Measurements from ENCODE around the gene OLFM3. TPM values are rescaled to one million over a fixed set of nuclear protein-coding genes. Genes with fewer than 3 reads are reported as not detected.

The OLFM3 gene
- total RNA-seq, 4 donors from 2014 or later, result not detected

DNA sequence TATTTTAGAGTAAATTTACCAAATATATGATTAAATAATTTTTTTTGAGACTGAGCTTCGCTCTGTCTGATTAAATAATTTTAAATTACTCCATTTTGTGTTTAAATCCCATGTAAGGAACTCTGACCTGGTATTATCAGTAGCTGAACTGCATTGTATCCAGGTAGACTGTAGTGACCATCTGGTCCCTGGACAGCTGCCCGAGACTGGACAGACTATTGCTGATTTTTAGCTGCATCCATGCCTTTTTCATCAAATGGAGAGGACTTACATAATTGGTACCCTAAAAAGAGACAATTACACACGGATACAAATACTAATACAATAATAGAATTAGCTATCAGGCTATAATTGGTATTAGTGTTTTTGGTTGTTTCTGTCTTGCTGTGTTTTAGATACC, 20.6 kb downstream of the OLFM3 start:
- TF ChIP-seq, protein P1, sequence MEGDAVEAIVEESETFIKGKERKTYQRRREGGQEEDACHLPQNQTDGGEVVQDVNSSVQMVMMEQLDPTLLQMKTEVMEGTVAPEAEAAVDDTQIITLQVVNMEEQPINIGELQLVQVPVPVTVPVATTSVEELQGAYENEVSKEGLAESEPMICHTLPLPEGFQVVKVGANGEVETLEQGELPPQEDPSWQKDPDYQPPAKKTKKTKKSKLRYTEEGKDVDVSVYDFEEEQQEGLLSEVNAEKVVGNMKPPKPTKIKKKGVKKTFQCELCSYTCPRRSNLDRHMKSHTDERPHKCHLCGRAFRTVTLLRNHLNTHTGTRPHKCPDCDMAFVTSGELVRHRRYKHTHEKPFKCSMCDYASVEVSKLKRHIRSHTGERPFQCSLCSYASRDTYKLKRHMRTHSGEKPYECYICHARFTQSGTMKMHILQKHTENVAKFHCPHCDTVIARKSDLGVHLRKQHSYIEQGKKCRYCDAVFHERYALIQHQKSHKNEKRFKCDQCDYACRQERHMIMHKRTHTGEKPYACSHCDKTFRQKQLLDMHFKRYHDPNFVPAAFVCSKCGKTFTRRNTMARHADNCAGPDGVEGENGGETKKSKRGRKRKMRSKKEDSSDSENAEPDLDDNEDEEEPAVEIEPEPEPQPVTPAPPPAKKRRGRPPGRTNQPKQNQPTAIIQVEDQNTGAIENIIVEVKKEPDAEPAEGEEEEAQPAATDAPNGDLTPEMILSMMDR (IDR thresholded peaks at IDR 0.05), result no peak
- TF ChIP-seq POLR2A (IDR thresholded peaks at IDR 0.05), result no peak
- intact Hi-C loops (cut with DNase I; ENCODE audit: low total_unique reads), result no loop called here
- H3K4me3 ChIP-seq (ENCODE audit: low read depth, poor library complexity, severe bottlenecking), result no peak overlapping the region
- WGBS, 2 donors, result 70 to 71% methylated on average over 3 of the region's 3 CpGs
- no peak for DNase-seq (ENCODE audit: low spot score in 2 of 2)

DNA sequence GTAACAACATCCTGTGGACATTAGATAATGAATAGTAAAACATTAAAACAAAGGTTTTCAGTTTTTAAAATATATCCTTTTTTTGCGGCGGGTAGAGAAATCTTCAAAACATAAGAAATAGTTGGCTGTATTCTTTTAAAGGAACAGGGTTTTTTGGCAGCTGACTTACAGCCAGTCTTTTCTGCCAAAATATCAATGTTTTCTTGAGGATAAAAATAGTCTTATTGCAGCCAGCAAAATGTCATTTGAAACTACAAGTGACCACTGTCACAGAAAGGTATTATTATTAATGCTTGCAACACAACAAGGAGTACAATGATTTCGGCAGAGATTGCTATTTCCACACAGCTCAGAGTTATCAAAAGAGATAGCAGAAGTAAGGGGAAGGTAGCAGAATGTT, 21.4 kb downstream of the OLFM3 start:
- H3K4me3 ChIP-seq (ENCODE audit: low read depth, poor library complexity, severe bottlenecking), result no peak overlapping the region
- WGBS, 2 donors, result 76% methylated on average over 3 of the region's 3 CpGs
- DNase-seq (ENCODE audit: low spot score in 2 of 2), result no peak
- intact Hi-C loops (cut with DNase I; ENCODE audit: low total_unique reads), result no loop called here
- TF ChIP-seq POLR2A (IDR thresholded peaks at IDR 0.05), result no peak
- TF ChIP-seq, protein P1 (IDR thresholded peaks at IDR 0.05), result no peak

DNA sequence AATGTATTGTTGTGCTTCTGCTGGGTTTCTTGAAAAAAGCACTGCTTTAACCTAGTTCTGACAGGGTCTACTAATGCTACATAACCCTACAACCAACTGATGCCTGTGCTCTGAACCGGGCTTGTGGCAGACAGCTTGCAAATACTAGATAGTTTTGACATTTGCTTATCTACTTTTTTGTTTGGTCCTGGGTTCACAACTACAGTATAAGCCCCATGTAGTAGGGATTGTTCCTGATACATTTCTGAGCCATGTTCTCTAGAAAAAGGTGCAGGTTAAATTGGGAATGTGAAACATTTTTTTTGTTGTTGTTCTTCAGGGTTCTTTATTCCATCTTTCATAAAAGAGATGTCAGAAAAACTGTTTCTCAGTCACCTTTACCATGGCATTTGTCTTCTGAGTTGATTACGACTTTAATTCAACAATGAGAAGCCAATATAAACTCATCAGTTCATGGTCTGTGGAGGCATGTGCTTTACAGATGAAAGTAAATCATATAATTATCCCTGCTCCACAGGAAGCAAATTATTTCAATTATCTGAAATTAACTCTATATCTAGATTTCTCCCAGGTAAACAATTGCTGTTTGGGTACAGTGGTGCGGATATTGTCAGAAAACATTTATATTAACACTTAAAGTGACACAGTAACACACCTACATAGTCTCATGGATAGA, 22.0 kb downstream of the OLFM3 start:
- no peak overlapping the region for H3K4me3 ChIP-seq (ENCODE audit: low read depth, poor library complexity, severe bottlenecking)
- 73 to 81% methylated on average over 3 of the region's 3 CpGs for WGBS, 2 donors
- no peak for TF ChIP-seq POLR2A (IDR thresholded peaks at IDR 0.05)
- TF ChIP-seq, protein P1 (IDR thresholded peaks at IDR 0.05), result no peak
- intact Hi-C loops (cut with DNase I; ENCODE audit: low total_unique reads), result no loop called here
- DNase-seq (ENCODE audit: low spot score in 2 of 2), result no peak

DNA sequence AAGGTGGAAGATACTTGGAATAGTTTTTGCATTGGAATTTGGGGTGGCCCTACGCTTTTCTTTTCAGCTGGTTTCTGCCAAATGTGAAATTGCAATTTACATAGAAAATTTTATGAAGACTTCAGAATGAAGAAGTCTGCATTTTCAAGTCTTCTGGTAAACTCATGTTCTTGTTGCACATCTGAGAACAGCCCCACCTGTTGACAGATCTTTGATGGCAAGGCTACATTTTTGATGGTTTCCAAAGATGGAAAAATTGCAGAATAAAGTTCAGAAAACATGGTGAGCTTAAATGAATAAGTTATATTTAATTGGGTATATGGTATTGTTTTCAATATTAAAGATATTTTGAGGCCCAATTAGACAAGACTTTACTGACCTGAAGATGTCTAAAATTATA, 25.4 kb downstream of the OLFM3 start:
- no peak for DNase-seq (ENCODE audit: low spot score in 2 of 2)
- H3K4me3 ChIP-seq (ENCODE audit: low read depth, poor library complexity, severe bottlenecking), result no peak overlapping the region
- TF ChIP-seq, protein P1 (IDR thresholded peaks at IDR 0.05), result no peak
- no peak for TF ChIP-seq POLR2A (IDR thresholded peaks at IDR 0.05)
- intact Hi-C loops (cut with DNase I; ENCODE audit: low total_unique reads), result no loop called here
- WGBS, 2 donors, result 73 to 78% methylated on average over 1 of the region's 1 CpG

- intact Hi-C loops (cut with DNase I; ENCODE audit: low total_unique reads), result no loop called here
- 71 to 78% methylated on average over 4 of the region's 4 CpGs for WGBS, 2 donors
- TF ChIP-seq, protein P1 (IDR thresholded peaks at IDR 0.05), result no peak
- no peak for TF ChIP-seq POLR2A (IDR thresholded peaks at IDR 0.05)
- no peak overlapping the region for H3K4me3 ChIP-seq (ENCODE audit: low read depth, poor library complexity, severe bottlenecking)
- DNase-seq (ENCODE audit: low spot score in 2 of 2), result no peak
Measured at GRCh38 chr1:101967871-101968270, 28.9 kb downstream of the OLFM3 start.

- no peak for DNase-seq (ENCODE audit: low spot score in 2 of 2)
- WGBS, 2 donors, result 16 to 20% methylated on average over 2 of the region's 2 CpGs
- intact Hi-C loops (cut with DNase I; ENCODE audit: low total_unique reads), result no loop called here
- TF ChIP-seq, protein P1 (IDR thresholded peaks at IDR 0.05), result no peak
- no peak overlapping the region for H3K4me3 ChIP-seq (ENCODE audit: low read depth, poor library complexity, severe bottlenecking)
Measured at GRCh38 chr1:101965341-101965740, 31.4 kb downstream of the OLFM3 start.

Measured in lower leg skin (tissue), 4 donors.